ENCODE data around the gene M1AP. TPM values are rescaled to one million over a fixed set of nuclear protein-coding genes. Genes with fewer than 3 reads are reported as not detected.

Gene M1AP
- total and polyA plus RNA-seq, 2 of the 8 experiments (the other 6 are each of a cell fraction or from before 2014, with no cell fraction given): 4.8 TPM

DNA sequence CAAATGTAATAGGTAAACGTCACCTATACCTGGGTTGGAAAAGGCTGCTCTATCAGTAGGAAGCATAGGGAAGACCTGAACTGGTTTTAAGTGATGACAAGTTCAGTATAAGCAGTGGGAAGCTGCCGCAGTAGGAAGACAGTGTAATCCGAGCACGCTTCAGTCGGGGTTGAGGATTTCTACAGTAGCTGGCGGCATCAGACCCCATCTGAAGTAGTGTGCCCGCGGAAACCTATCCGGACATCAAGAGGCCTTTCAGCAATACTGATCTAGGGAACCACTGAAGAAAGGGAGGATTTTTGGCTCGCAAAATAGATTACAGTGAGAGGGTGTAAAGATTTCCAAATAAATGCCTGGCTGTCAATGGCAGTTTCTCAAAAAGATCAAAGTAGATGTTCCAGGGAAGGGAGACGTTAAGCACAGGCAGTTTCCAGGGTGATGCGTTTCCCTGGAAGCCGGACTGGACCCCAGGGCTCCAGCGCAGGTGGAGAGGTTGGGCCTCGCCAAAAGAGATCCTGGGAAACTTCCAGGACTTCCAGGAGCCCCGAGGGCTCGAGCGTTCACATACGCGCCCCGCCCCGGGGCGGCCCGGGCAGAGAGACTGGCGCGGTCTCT is 99.7 kb downstream of the M1AP start:
- H2BK15ac ChIP-seq (ENCODE audit: low read length): no peak overlapping the region
- no peak overlapping the region for H2AK5ac ChIP-seq (ENCODE audit: low read depth, low read length)
- 8% methylated on average over 26 of the region's 26 CpGs; no CpG with 5 or more reads in 1 of the 2 experiments for WGBS, 2 experiments (ENCODE audit: extremely low coverage in 1 of 2, insufficient coverage in 1 of 2, insufficient read length in 1 of 2, insufficient replicate concordance in 2 of 2, low coverage in 1 of 2, low lambda C conversion rate in 2 of 2, missing lambda C conversion rate in 1 of 2)
- H3K56ac ChIP-seq (replicated peaks; ENCODE audit: insufficient read length, low read depth, low read length): no peak overlapping the region
- H3K4ac ChIP-seq (replicated peaks; ENCODE audit: insufficient read length, low read depth, low read length): no peak overlapping the region
- no peak for FAIRE-seq
- no peak overlapping the region for H3K14ac ChIP-seq (ENCODE audit: insufficient read length)
- H4K8ac ChIP-seq (ENCODE audit: extremely low read depth, insufficient read depth, low read length): peak overlapping the region; percentile 96
- DNase-seq (ENCODE audit: low read depth in 1 of 2, low spot score in 2 of 2): no peak
- H3K9ac ChIP-seq (replicated peaks in 1 of 4; ENCODE audit: extremely low read depth in 1 of 4, low read depth in 3 of 4, low read length in 3 of 4): peak overlapping the region in 3 of 4 experiments; percentile 65 to 89 (median 74)
- no peak overlapping the region for H3K23ac ChIP-seq (ENCODE audit: insufficient read length)
- H4K20me1 ChIP-seq (replicated peaks in 1 of 2; ENCODE audit: control insufficient read depth in 1 of 2, insufficient read depth in 2 of 2, low read length in 2 of 2): peaks cover 3 to 5% of the 10 kb centered on the region in 2 experiments
- H2AFZ ChIP-seq (ENCODE audit: low read length): peak overlapping the region; percentile 36; the same call in 1 of the 2 replicates
- H3K9me3 ChIP-seq (ENCODE audit: insufficient read depth in 2 of 2, low read depth in 1 of 2, low read length in 1 of 2): no peaks in the 10 kb centered on the region
- H2BK12ac ChIP-seq (ENCODE audit: low read depth, low read length): no peak overlapping the region
- no peak overlapping the region for H4K5ac ChIP-seq (ENCODE audit: insufficient read length, low read depth, low read length)
- no peak overlapping the region for H2BK20ac ChIP-seq (ENCODE audit: low read length)
- peaks cover 5 to 17% (median 7%) of the 10 kb centered on the region in 4 experiments for H3K4me1 ChIP-seq (replicated peaks in 1 of 4; ENCODE audit: control insufficient read depth in 3 of 4, insufficient read depth in 4 of 4, low read length in 3 of 4)
- no peak overlapping the region for H3K18ac ChIP-seq (ENCODE audit: extremely low read depth, low read length)
- no peak overlapping the region for H4K91ac ChIP-seq (replicated peaks; ENCODE audit: insufficient read length, low read length)
- H3K23me2 ChIP-seq (ENCODE audit: low read depth, low read length): peaks cover 15% of the 10 kb centered on the region
- POLR2A ChIA-PET (ENCODE audit: partially characterized antibody): interaction anchor here (1.1 to 2.9 kb wide), 5 partner anchors 10 to 49 kb away, joined by 4 to 17 read pairs (median 8); partner anchors contain the start of genes AUP1, HTRA2 and LBX2
- peak overlapping the region; percentile 77 to 84 for H3K4me2 ChIP-seq (ENCODE audit: insufficient read depth in 1 of 2, low read depth in 2 of 2, low read length in 2 of 2)
- H3K79me2 ChIP-seq (ENCODE audit: control insufficient read depth in 1 of 2, insufficient read depth in 2 of 2, low read length in 2 of 2): no peaks in the 10 kb centered on the region
- TF ChIP-seq EZH2 (IDR thresholded peaks at IDR 0.05; ENCODE audit: low read depth, low read length, severe bottlenecking) (peak; percentile 55), SP1 (IDR thresholded peaks at IDR 0.05; ENCODE audit: low read depth, low read length) (0 out of 2 replicates have a peak, but pooled peaks have one; percentile 9), ASH2L (IDR thresholded peaks at IDR 0.05; ENCODE audit: low read length) (no peak), RBBP5 (IDR thresholded peaks at IDR 0.05; ENCODE audit: borderline replicate concordance, low read depth, low read length) (peak; percentile 10; the same call in 1 of the 2 replicates)
- TF ChIP-seq, protein P1, sequence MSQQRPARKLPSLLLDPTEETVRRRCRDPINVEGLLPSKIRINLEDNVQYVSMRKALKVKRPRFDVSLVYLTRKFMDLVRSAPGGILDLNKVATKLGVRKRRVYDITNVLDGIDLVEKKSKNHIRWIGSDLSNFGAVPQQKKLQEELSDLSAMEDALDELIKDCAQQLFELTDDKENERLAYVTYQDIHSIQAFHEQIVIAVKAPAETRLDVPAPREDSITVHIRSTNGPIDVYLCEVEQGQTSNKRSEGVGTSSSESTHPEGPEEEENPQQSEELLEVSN (IDR thresholded peaks at IDR 0.05): no peak
- peaks cover 4 to 59% (median 28%) of the 10 kb centered on the region in 4 experiments for H3K27me3 ChIP-seq (replicated peaks in 1 of 4; ENCODE audit: control insufficient read depth in 3 of 4, extremely low read depth in 1 of 4, insufficient read depth in 3 of 4, low read length in 3 of 4)
- no peak overlapping the region for H3K27ac ChIP-seq (ENCODE audit: low read depth, low read length)
- 0 out of 8 replicates have a peak, but pooled peaks cover 0 to 3% (median 0%) of the 10 kb centered on the region in 4 experiments for H3K36me3 ChIP-seq (ENCODE audit: control insufficient read depth in 2 of 4, insufficient read depth in 4 of 4, low read length in 3 of 4)
- H3K4me3 ChIP-seq (ENCODE audit: extremely low read depth in 1 of 4, insufficient read depth in 2 of 4, low read depth in 3 of 4, low read length in 4 of 4): peak overlapping the region; percentile 62 to 90 (median 71)
- H2BK5ac ChIP-seq (ENCODE audit: low read depth, low read length): no peak overlapping the region
- CTCF ChIA-PET (ENCODE audit: partially characterized antibody): interaction anchor here (1.1 to 2.0 kb wide), 4 partner anchors 8 to 40 kb away, joined by 3 to 6 read pairs (median 4); no protein-coding TSS in a partner anchor
- no peak overlapping the region for H2BK120ac ChIP-seq (replicated peaks; ENCODE audit: low read depth, low read length)
- H3K79me1 ChIP-seq (ENCODE audit: low read depth, low read length): no peaks in the 10 kb centered on the region; the same call in 1 of the 2 replicates
